NCI-H2171 (cell line): Measurements from ENCODE around the gene HSPA12B.
A peak's percentile ranks its signal among the peaks of the same experiment; 100 is the strongest.

Experiments used
- DNase-seq: peaks from one replicate; lab custom pipeline; 2025; lab: John Stamatoyannopoulos, UW

The HSPA12B gene

DNA sequence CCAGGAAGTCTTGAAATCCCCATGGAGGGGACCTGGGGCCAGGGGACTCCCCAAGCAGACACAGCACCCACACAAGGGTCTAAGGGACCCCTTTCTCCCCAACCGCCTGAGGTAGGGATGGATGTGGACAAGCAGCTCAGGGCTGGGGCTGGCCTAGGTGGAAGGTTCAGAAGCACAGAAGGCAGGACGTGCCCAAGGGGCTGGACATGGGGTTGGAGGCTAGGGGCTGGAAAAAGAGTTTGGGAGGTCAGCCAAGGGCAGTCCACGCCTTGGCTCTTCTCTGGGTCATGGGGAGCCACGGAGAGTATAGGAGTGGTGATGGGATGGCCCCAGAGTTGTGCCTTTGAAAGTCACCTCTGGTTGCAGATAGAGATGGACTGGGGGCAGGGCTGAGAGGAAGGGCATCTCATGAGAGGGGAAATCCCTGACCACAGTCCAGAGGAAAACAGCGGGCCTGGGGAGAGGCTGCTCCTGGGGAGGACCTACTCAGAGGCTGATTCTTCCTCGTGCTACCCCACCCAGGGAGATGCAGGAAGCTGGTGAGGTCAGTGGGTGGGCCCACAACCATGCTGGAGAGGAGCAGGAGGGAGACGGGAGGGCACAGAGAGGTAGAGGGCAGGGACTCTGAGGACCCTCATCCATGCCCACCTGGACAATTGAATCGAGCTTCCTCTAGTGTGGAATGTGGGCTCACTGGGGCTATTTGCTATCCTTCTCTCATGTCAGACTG, 2.5 kb upstream of the HSPA12B start:
- no peak for DNase-seq

DNA sequence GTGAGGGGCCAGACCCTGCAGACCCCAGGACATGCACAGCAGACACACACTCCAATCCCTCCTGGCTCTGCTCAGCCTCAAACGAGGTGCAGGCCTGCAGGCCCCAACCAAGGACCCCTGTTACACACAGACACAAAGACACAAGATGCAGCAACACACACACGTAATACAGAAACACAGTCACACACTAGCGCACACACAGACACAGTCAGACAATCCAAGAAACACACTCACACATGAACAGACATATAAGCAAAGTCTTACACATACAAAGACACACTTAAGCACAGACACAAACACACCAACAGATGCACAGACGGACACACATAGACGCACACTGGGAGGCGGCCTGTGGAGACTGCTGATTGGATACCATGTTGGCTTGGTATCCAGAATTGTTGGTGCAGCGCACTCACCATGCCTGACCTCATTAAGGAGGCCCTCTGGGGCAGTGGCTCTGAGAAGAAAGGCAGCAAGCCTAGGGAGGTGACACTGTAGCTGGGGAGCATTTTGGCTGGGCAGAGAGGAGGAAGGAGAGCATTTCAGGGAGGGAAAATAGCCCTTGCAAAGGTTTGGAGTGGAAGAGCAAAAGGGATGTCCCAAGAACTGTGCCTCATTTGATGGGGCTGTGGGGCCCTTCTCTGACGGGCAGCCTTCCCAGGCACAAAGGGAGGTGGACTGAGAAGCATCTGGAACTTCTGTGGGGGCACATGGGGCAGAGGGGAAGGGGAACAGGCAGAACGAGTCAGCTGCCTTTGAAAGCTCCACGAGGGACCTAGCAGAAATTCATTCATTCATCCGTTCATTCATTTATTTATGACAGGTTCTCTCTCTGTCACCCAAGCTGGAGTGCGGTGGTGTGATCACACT, 1.4 kb upstream of the HSPA12B start:
- DNase-seq = no peak

DNA sequence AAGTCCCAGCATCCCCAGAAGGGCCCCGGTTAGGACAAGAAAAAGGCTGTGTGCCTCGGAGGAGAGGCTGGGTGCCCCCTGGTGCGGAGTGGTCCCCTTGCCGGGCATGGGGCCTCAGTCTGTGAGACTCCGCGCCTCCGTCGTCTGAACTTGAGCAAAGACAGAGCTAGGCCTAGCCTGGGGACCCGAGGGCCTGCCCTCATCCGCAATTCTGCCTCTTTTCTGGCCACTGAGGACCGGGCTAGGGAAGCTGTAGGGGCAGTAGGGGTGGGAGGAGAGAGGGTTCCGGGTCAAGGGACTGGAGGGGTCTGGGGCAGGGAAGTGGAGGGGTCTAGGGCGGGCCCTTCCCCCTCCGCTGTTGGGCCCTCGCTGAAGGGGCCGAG, 550 bp upstream of the HSPA12B start:
- no peak for DNase-seq

DNA sequence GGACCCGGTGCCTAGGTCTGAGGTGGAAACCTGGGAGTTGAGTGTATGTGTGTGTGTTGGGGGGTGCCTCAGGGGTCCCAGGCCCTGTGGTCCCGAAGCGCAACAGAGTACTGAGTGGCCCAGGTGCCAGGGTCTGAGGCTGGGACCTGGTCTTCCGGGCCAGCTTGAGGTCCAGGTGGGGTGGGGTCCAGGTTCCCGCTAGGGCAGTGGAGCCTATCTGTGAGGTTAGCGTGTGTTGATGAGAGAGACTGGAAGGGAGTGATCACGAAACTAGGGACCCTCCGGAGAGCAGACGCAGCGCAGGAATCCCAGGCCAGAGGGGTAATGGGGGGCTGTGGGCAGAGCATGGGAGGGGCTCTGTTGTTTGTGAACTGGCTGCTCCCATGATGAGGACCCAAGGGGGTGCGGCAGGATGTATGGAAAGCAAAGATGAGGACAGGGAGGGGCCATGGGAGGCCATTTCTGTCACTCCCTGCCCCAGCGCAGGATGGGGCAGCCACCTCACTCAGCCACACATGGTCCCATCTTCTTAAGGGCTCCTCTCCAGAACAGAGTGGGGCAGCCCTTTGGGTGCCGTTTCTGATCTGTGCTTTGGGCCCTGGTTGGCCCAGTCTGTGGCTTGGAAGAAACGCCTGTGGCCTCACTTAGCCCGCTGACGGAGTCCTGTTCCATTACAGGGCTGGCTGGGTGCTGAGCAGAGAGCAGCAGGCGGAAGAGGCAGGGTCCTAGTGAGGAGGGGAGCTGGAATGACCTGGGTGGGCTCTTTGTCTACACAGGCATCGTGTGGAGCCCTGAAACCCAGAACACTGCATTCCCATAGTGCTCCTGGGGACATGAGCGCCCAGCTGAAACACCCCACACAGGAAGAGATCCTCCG, 872 bp downstream of the HSPA12B start:
- no peak for DNase-seq

DNA sequence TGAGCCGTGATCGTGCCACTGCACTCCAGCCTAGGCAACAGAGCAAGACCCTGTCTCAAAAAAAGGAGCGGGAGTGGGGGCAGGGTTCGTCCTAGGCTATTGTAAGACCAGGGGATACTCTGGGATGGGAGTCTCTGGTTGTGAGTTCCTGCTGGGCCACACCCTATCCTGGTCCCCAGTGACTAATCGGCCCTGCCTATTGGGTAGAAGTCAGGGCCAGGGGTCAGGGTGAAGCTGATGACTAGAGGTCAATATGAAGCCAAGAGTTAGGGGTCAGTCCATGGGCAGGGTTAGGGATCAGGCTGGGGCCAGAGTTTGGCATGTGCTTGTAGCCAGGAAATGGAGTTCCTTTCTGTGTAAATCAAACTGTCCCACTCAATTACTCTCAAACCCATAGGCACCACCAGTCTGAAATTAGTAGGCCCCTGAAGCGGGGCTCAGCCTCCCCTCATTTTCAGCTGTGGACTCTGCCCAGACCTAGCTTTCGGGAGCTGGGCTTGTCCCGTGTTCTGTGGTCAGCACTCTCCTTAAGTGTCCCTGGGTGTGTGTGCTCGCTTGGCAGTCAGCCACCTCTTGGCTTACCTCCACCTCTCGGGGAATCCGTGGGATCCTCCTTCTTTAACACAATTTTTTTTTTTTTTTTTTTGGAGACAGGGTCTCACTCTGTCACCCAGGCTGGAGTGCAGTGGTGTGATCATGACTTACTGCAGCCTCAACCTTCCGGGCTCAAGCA, 1.8 kb downstream of the HSPA12B start:
- no peak for DNase-seq

DNA sequence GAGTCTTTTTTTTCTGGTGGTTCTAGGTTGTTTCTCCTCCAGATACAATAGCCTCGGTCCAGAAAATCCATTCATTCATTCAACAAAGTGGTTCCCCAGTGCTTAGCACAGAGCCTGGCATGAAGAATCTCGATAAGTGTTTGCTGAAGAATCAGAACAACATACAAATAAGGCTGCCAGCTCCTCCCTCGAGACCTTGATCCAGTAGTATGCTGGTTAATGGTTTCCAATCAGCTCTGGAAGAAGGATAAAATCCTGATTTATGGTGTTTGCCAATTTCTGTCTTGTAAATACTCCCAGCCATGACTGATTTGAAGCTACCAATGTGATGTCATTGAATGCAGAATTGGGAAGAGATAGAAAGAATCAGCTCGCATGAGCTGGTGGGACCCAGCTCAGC, 3.3 kb downstream of the HSPA12B start:
- DNase-seq = no peak

DNA sequence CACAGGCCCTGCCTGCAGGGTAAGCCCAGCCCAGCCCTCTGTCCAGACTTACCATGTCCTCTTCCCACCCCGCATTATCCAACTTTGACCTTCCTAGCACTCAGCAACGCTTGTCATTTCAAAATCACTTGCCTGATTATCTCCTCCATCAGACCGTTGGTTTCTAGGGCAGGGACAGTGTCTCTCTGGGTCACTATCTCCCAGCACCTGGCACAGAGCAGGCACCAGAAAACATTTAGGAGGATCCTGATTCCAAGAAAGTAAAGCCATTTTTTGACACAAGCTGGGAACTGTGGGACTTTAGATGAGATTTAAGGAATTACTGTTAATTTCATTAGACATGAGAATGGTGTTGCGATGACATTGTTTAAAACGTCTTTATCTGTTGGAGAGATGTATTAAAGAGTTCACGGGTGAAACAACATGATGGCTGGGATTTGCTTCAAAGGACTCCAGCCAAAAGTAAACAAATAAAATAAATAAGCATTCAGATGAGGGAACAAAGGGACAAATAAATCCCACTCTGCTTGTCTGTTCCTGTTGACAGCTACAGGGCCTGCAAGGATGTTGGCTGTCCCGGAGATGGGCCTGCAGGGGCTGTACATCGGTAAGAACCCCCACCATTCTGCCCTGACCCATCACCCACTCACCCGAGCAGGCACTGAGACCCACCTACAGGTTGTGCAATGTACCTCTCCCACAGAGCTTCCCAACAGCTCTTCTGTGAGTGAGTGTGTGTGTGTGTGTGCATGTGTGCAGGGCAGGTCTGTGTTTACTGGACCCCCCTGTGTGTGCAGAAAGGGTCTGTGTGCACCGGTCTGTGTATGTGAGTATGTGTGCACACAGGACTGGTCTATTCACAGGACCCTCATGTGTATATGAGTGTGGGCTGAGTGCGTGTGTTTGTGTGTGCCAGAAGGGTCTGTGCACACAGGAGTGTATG, 5.9 kb downstream of the HSPA12B start:
- DNase-seq = no peak

DNA sequence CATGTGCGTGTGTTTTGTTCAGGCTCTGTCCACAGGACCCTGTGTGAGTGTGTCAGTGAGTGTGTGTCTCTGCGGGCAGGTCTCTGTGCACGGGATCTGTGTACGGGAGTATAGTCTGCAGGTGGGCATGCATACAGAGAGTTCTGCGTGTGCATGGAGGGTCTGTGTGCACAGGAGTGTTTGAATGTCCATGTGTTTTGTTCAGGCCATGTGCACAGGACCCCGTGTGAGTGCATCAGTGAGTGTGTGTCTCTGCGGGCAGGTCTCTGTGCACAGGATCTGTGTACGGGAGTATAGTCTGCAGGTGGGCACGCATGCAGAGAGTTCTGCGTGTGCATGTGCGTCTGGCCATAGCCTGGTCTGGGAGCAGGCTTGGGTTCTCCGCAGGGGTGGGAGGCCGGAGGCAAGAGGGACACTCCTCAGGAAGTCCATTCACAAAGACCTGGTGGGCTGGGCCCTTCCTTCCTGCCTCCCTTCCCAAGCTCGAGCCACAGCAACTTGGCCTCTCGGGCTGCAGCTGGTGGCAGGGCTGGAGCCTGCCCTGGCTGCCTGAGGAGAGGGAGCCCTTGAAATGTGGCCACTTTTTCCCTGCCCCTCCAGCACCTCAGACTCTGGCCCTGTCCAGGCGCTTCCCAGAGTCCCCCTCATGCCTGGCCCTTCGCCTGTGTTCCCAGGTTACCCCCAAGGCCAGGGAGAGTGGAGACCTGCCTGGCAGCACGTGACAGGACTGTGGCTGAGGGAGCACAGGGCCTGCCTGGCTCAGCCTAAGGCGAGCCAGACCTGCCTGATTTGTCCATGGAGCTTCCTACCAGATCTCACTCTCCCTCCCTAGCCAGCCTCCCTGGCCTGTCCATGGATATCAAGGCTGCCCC, 6.8 kb downstream of the HSPA12B start:
- no peak for DNase-seq

DNA sequence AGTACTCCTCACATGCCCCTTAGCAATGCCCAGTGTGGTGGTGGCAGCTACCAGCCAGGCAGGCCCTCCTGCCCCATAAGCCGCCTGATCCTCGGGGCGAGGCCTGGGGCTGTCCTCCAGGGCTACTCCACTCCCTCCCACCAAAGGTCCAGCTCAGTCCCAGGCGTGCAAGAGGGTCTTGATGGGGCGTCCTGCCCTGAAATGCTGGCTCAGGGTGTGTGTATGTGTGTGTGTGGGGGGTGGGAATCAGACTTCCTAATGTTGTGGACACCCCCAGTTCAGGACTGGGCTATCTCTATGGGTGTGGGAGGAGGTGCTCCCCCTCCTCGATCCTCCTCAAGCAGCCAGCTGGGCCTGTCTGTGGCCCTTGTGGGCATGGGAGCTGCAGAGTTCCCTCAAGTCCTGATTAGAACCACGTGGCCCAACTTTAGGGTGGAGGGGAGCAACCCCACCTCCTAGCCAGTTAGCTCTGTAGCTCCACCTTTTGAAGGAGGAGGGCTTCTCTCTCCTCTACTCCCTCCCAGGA, 7.5 kb downstream of the HSPA12B start:
- DNase-seq = no peak

DNA sequence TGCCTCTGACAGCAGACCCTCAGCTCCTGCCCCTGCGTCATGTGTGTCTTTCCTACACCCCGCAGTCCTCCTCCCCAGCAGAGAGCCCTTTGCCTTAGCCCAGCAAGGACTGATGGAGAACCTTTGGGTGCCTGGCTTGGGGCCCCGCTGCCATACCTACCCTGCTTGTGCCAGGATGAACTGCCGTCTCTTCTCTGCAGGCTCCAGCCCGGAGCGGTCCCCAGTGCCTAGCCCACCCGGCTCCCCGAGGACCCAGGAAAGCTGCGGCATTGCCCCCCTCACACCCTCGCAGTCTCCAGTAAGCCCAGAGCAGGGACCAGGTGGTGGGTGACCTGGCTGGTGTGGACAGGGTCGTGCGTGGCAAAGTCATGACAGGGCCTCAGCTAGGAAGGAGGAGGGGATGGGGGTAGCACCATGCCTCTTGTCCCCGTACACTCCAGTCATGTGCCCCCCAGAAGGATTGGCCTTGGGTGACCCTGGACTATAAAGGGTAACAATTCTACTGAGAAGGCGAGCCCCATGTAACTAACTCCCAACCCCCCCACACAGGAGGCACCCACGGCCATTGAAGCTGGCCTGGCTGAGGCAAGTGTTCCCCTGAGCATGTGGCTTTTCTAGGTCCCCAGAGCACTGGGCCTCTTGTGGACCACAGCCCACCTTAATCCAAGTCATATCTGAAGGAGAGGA, 8.3 kb downstream of the HSPA12B start:
- no peak for DNase-seq

DNA sequence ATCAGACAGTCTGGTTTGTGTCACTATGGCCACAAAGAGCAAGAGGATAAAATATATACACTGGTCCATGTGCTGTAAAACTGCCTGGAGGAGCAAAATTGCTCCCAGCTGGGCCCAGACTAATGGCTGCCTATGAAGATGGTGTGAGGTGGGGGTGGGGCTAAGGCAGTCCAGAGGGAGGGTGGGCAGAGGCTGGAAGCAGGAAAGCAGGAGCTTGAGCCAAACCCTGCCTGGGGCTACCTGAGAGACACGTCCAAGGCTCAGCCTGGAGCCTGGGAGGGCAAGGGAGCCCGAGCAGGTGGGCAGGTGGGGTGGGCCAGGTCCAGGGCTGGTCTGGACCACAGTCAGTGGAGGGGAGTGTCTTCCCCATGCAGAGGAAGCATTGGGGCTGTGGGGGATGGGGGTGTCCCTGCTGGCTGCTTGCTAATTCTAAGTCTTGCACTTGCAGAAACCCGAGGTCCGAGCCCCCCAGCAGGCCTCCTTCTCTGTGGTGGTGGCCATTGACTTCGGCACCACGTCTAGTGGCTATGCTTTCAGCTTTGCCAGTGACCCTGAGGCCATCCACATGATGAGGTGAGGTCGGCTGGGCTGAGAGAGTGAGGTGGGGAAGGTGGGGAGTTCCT, 9.5 kb downstream of the HSPA12B start:
- DNase-seq = no peak

DNA sequence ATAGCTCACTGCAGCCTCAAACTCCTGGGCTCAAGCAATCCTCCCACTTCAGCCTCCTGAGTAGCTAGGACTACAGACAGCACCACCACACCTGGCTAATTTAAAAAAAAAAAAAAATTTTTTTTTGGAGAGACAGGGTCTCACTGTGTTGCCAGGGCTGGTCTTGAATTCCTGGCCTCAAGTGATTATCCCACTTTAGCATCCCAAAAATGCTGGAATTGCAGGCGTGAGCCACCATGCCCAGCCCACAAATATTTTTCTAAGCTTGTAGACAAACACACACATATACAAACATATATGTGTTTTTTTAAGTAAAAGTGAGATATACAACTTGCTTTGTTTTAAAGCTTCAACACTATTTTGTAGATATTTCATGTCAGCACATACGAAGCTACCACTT, 10.8 kb downstream of the HSPA12B start:
- DNase-seq = no peak

DNA sequence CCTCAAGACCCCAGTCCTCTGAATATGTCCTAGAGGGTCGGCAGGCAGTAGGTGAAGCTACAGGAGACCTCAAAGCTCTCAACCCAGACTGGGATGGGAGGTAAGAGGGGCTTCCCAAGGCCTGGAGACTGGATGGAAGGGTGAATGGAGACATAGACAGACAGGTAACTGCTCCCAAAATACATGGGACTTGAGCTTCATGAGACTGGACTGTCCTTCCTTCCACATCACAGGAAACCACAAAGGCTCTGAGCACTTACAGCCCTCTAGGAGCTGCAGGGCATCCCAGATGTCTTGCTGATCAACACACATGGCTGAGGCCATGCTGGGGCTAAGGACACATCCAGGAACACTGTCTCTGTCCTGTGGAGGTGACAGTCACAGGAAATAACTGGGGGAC, 11.6 kb downstream of the HSPA12B start:
- DNase-seq = no peak

DNA sequence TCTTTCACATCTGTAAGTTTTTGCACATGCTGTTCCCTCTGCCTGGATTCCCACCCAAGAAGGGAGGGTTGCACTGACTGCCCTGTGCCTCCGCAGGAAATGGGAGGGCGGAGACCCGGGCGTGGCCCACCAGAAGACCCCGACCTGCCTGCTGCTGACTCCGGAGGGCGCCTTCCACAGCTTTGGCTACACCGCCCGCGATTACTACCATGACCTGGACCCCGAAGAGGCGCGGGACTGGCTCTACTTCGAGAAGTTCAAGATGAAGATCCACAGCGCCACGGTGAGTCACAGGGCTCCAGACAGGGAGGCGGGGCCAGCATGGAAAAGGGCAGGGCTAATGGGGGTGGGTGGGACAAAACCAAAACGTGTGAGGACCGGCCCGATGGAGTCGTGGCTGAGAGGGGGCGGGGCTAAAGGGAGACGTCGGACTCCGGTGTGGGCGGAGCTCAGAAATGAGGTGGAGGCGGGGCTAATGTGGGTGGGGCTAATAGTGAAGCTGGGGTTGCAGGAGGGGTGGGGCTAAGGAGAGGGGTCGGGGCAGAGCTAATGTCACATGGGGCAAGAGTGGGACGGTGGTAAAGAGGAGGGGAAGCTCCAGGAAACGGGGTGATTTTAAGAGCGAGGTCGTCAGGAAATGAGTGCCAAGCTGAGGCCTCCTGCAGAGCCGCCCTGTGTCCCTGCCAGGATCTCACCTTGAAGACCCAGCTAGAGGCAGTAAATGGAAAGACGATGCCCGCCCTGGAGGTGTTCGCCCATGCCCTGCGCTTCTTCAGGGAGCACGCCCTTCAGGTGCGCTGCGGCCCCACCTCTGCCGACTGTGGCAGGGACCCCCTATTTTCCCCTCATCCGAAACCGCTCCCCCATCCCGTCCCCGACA, 12.6 kb downstream of the HSPA12B start:
- DNase-seq = peak; percentile 58

DNA sequence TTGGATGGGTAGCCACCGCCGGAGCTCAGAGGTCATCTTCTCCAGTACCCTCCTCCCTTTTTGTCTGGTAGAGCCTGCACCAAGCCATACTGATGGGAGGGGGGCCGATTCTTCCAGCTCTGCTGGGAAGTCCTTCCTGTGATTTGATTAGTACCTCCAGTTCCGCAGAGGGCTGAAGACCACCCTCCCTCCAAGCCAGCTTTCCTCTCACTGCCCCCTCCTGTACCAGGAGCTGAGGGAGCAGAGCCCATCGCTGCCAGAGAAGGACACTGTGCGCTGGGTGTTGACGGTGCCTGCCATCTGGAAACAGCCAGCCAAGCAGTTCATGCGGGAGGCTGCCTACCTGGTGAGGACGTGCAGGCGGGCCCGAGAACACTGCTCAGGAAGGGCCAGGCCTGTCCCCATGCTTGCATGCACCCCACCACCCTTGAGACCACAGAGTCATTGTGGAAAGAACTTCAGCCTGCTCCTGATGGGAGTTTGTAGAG, 13.2 kb downstream of the HSPA12B start:
- DNase-seq = no peak

DNA sequence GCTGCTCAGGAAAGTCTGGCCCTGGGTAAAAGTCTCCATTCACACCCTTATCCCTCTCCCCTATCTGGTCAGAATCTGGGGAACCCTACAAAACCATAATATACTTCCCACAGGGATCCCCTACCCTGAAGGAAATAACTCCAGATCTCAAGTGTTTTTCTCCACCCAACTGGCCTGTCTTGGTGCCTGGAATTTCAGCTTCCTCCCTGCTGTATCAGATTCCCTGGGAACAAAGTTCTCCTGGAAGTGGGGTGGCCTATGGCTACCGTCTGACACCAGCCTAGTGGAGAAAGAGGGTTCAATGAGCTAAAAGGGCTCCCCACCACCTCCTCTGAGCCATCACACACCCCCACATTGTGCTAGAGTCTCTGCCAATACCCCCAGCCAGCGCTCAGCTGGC, 15.0 kb downstream of the HSPA12B start:
- DNase-seq = no peak

DNA sequence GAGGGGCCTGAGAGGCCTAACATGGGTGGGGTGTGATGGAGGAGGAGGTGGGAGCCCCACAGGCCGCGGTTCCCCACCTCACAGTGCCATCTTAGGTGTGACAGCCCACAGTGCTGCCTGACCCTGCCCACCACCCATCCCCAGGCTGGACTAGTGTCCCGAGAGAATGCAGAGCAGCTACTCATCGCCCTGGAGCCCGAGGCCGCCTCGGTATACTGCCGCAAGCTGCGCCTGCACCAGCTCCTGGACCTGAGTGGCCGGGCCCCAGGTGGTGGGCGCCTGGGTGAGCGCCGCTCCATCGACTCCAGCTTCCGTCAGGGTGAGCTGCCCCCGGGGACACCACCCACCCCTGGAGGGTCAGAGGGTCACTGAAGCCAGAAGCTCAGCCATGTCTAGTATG, 15.6 kb downstream of the HSPA12B start:
- DNase-seq = no peak
